HepG2 (cell line): ENCODE measurements around the gene RHOG. TPM values are rescaled to one million over a fixed set of nuclear protein-coding genes. Genes with fewer than 3 reads are reported as not detected.

Experiments used
- ATAC-seq: fragments of 200-7000 bp; cut with Tn5 transposase; 3 replicates; pipeline ENCODE4 v1.9.1; 2020; ENCODE audit warnings: mild to moderate bottlenecking, moderate library complexity
- BruUV-seq: library from RNA; stranded (reverse); fragments of 400-500 nt; replicated peaks from 2 replicates; lab custom pipeline; 2021; lab: Mats Ljungman, UMichigan
- CTCF ChIA-PET: fragments of 300-600 bp; formaldehyde crosslinking; extraction: SDS; loops from one replicate; lab custom pipeline; 2021; ENCODE audit warnings: low total read pairs, inconsistent platforms, low intra/inter-chr PET ratio; lab: Yijun Ruan, JAX
- POLR2A ChIA-PET: fragments of 350-600 bp; sonication (Branson Sonifier 250); formaldehyde crosslinking; loops from one replicate; lab custom pipeline; 2020; ENCODE audit warnings: antibody characterized with exemption, inconsistent platforms; lab: Yijun Ruan, JAX
- DNase-seq: peaks from one replicate; pipeline ENCODE4 v3.0.0-alpha.2; 2015; ENCODE audit warnings: low spot score
- FAIRE-seq: peaks from 3 replicates; lab custom pipeline; 2011; peaks lifted over from hg19 to GRCh38; lab: Jason Lieb, UNC
- H2AFZ ChIP-seq: one replicate; pipeline ENCODE4 v1.6.1; 2011; ENCODE audit warnings: low read length, inconsistent platforms
- H3K27ac ChIP-seq: fragments of 300-600 bp; 3 replicates; pipeline ENCODE4 v1.8.0; 2011; ENCODE audit warnings: mixed run types, mild to moderate bottlenecking, mixed read lengths, low read length, inconsistent platforms; ENCODE audit not compliant: insufficient read depth; ENCODE audit errors: extremely low read length
- H3K27me3 ChIP-seq, 2 experiments: fragments of 200-600 bp in 1 of 2; 2 replicates in 1 of 2; 3 replicates in 1 of 2; pipeline versions ENCODE4 v1.6.0 to v1.8.0; 2011; ENCODE audit warnings: low read length in 2 of 2, mild to moderate bottlenecking in 2 of 2, moderate library complexity in 2 of 2, inconsistent platforms in 1 of 2; ENCODE audit not compliant: insufficient read depth in 2 of 2, control insufficient read depth in 1 of 2
- H3K36me3 ChIP-seq, 2 experiments: fragments of 200-600 bp in 1 of 2; replicated peaks in 1 of 2; 2 replicates in 1 of 2; 3 replicates in 1 of 2; pipeline versions ENCODE4 v1.5.1 to v1.8.0; 2011; ENCODE audit warnings: low read length in 2 of 2, inconsistent platforms in 1 of 2; ENCODE audit not compliant: insufficient read depth in 2 of 2, control insufficient read depth in 1 of 2
- H3K4me1 ChIP-seq: 2 replicates; pipeline ENCODE4 v1.5.1; 2012; ENCODE audit warnings: low read length, inconsistent platforms; ENCODE audit not compliant: insufficient read depth
- H3K4me2 ChIP-seq: 2 replicates; pipeline ENCODE4 v1.6.0; 2011; ENCODE audit warnings: low read depth, low read length, inconsistent platforms
- H3K4me3 ChIP-seq, 3 experiments: fragments of 200-600 bp in 1 of 3; sonication (generic), shearing (Covaris generic) in 1 of 3; replicated peaks in 1 of 3; 2 replicates each; pipeline ENCODE4 v1.5.1; 2011 to 2016; ENCODE audit warnings: low read length in 3 of 3, inconsistent platforms in 2 of 3, low read depth in 2 of 3, mild to moderate bottlenecking in 2 of 3, control low read depth in 1 of 3, mixed read lengths in 1 of 3; ENCODE audit not compliant: insufficient read depth in 1 of 3
- H3K79me2 ChIP-seq: one replicate; pipeline ENCODE4 v1.6.1; 2011; ENCODE audit warnings: low read length, inconsistent platforms; ENCODE audit not compliant: insufficient read depth
- H3K9ac ChIP-seq: 2 replicates; pipeline ENCODE4 v1.6.0; 2011; ENCODE audit warnings: mild to moderate bottlenecking, low read depth, low read length, inconsistent platforms; ENCODE audit not compliant: insufficient read depth
- H3K9me3 ChIP-seq: 2 replicates; pipeline ENCODE4 v1.5.1; 2012; ENCODE audit warnings: mild to moderate bottlenecking, low read length
- H4K20me1 ChIP-seq: 2 replicates; pipeline ENCODE4 v1.6.0; 2011; ENCODE audit warnings: inconsistent platforms, mild to moderate bottlenecking, low read length, moderate library complexity; ENCODE audit not compliant: insufficient read depth
- FOXK2 ChIP-seq: fragments of 450-650 bp; IDR thresholded peaks from 2 replicates; pipeline ENCODE4 v1.6.1; 2016
- MXD4 ChIP-seq: IDR thresholded peaks from 2 replicates; pipeline ENCODE4 v1.6.1; 2016; ENCODE audit warnings: mild to moderate bottlenecking, missing biosample characterization, missing genetic modification reagents
- NCOA5 ChIP-seq: sonication (generic); formaldehyde crosslinking; IDR thresholded peaks from 2 replicates; pipeline ENCODE4 v1.4.0; 2020; ENCODE audit warnings: missing genetic modification reagents
- PRDM15 ChIP-seq: sonication (generic); formaldehyde crosslinking; IDR thresholded peaks from 2 replicates; pipeline ENCODE4 v1.4.0; 2020; ENCODE audit warnings: missing genetic modification reagents
- ZBTB46 ChIP-seq: sonication (generic); formaldehyde crosslinking; IDR thresholded peaks from 2 replicates; pipeline ENCODE4 v1.4.0; 2020; ENCODE audit warnings: mild to moderate bottlenecking, missing genetic modification reagents, borderline replicate concordance
- ZMAT5 ChIP-seq: sonication (generic); formaldehyde crosslinking; IDR thresholded peaks from 2 replicates; pipeline ENCODE4 v1.5.0; 2020; ENCODE audit warnings: mild to moderate bottlenecking, low read depth, missing genetic modification reagents, borderline replicate concordance
- ZNF44 ChIP-seq: sonication (generic); formaldehyde crosslinking; IDR thresholded peaks from 2 replicates; pipeline ENCODE4 v1.5.1; 2020; ENCODE audit warnings: mild to moderate bottlenecking, missing genetic modification reagents
- ZNF629 ChIP-seq: sonication (generic); formaldehyde crosslinking; conservative IDR thresholded peaks from 2 replicates; pipeline ENCODE4 v1.5.0; 2020; ENCODE audit warnings: missing genetic modification reagents
- WGBS: methylation state at CpG from one replicate; pipeline ENCODE4 v1.1.6; 2017; ENCODE audit warnings: low lambda C conversion rate; 5-methylcytosine and 5-hydroxymethylcytosine counted together
- in situ Hi-C: cut with HindIII; loops from 2 replicates; pipeline ENCODE4 v1.10.0; 2017; ENCODE audit warnings: low pct_unique_long_range_greater_than_20kb; ENCODE audit not compliant: extremely low pct_ligation_motif_present
- intact Hi-C: fragments of 100-400 bp; cut with micrococcal nuclease; formaldehyde crosslinking; loops from one replicate; pipeline ENCODE4 v1.10.0; 2022; ENCODE audit not compliant: unreplicated experiment
- polyA plus RNA-seq, 8 experiments: library from polyadenylated mRNA; depleted of rRNA in 3 of 8; stranded (reverse) in 7 of 8; unstranded in 1 of 8; fragments of >200 nt; fragmentation: Illumina TruSeq in 4 of 8; extraction: Trizol in 4 of 8; gene quantifications; 2 replicates each; pipeline versions ENCODE4 v1.2.1 to v1.2.3, GENCODE V29; 2011 to 2016; ENCODE audit warnings: low read depth in 4 of 8, missing spikeins in 1 of 8, mixed read lengths in 1 of 8; ENCODE audit not compliant: insufficient read depth in 1 of 8
- total RNA-seq, 5 experiments: library from RNA; depleted of rRNA; stranded (reverse); fragments of >200 nt; fragmentation: Illumina TruSeq; extraction: Trizol; gene quantifications; 2 replicates each; pipeline ENCODE4 v1.2.3, GENCODE V29; 2016; ENCODE audit warnings: low read depth in 1 of 5
- TF ChIP-seq, protein P1 (sequence below): sonication (generic); formaldehyde crosslinking; IDR thresholded peaks from 2 replicates; pipeline ENCODE4 v1.8.0; 2022; ENCODE audit warnings: mild to moderate bottlenecking, missing genetic modification reagents
- TF ChIP-seq, protein P2 (sequence below): sonication (generic); formaldehyde crosslinking; IDR thresholded peaks from 2 replicates; pipeline ENCODE4 v1.9.0; 2021; ENCODE audit warnings: missing genetic modification reagents, mild to moderate bottlenecking, borderline replicate concordance

The RHOG gene
- total and polyA plus RNA-seq, 2 of the 13 experiments (the other 11 are each of a cell fraction or from before 2014, with no cell fraction given) = 7.7 to 23.4 TPM

GRCh38 chr11:3786781-3787428 is 53.9 kb downstream of the RHOG start (continued):
- TF ChIP-seq ZBTB46 (CRISPR knock-in tag) (no peak), NCOA5 (CRISPR knock-in tag) (no peak), ZMAT5 (CRISPR knock-in tag) (no peak), PRDM15 (CRISPR knock-in tag) (no peak)

- no peak for DNase-seq
- ATAC-seq = no peak
- H3K36me3 ChIP-seq = peaks cover 8 to 47% of the 10 kb centered on the region in 2 experiments
- no peak for TF ChIP-seq ZNF629 (CRISPR knock-in tag)
- no peak for TF ChIP-seq ZNF44
- TF ChIP-seq, protein P1, sequence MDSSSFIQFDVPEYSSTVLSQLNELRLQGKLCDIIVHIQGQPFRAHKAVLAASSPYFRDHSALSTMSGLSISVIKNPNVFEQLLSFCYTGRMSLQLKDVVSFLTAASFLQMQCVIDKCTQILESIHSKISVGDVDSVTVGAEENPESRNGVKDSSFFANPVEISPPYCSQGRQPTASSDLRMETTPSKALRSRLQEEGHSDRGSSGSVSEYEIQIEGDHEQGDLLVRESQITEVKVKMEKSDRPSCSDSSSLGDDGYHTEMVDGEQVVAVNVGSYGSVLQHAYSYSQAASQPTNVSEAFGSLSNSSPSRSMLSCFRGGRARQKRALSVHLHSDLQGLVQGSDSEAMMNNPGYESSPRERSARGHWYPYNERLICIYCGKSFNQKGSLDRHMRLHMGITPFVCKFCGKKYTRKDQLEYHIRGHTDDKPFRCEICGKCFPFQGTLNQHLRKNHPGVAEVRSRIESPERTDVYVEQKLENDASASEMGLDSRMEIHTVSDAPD (CRISPR knock-in tag) = no peak
- TF ChIP-seq MXD4 = no peak
- no peak for TF ChIP-seq FOXK2
- TF ChIP-seq, protein P2, sequence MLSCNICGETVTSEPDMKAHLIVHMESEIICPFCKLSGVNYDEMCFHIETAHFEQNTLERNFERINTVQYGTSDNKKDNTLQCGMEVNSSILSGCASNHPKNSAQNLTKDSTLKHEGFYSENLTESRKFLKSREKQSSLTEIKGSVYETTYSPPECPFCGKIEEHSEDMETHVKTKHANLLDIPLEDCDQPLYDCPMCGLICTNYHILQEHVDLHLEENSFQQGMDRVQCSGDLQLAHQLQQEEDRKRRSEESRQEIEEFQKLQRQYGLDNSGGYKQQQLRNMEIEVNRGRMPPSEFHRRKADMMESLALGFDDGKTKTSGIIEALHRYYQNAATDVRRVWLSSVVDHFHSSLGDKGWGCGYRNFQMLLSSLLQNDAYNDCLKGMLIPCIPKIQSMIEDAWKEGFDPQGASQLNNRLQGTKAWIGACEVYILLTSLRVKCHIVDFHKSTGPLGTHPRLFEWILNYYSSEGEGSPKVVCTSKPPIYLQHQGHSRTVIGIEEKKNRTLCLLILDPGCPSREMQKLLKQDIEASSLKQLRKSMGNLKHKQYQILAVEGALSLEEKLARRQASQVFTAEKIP (CRISPR knock-in tag) = no peak
- 96% methylated on average over 4 of the region's 4 CpGs for WGBS
- H3K9me3 ChIP-seq = no peaks in the 10 kb centered on the region
- no peak overlapping the region for H3K9ac ChIP-seq
- peaks cover 15% of the 10 kb centered on the region for H3K4me1 ChIP-seq
- BruUV-seq = no TSS peak
- no peak overlapping the region for H3K4me3 ChIP-seq
- in situ Hi-C loops = no loop called here
- ChIA-PET POLR2A (no interaction called here), CTCF (no interaction called here)
- intact Hi-C loops = no loop called here
- H3K27me3 ChIP-seq = no peaks in the 10 kb centered on the region
- no peak overlapping the region for H2AFZ ChIP-seq
- H3K27ac ChIP-seq = no peak overlapping the region
- H4K20me1 ChIP-seq = peaks cover 18% of the 10 kb centered on the region
- no peak for FAIRE-seq
- H3K79me2 ChIP-seq = peaks cover 70% of the 10 kb centered on the region
- no peak overlapping the region for H3K4me2 ChIP-seq
These were observed 57.1 kb downstream of the RHOG start for GRCh38 chr11:3783611-3784010.
